ENCODE results near the gene TUBA1A. TPM values are rescaled to one million over a fixed set of nuclear protein-coding genes. Genes with fewer than 3 reads are reported as not detected.

TUBA1A gene
- total and polyA plus RNA-seq, 2 donors (not counting 1 experiment from before 2014, with no cell fraction given), result 772 to 2,642 TPM

DNA sequence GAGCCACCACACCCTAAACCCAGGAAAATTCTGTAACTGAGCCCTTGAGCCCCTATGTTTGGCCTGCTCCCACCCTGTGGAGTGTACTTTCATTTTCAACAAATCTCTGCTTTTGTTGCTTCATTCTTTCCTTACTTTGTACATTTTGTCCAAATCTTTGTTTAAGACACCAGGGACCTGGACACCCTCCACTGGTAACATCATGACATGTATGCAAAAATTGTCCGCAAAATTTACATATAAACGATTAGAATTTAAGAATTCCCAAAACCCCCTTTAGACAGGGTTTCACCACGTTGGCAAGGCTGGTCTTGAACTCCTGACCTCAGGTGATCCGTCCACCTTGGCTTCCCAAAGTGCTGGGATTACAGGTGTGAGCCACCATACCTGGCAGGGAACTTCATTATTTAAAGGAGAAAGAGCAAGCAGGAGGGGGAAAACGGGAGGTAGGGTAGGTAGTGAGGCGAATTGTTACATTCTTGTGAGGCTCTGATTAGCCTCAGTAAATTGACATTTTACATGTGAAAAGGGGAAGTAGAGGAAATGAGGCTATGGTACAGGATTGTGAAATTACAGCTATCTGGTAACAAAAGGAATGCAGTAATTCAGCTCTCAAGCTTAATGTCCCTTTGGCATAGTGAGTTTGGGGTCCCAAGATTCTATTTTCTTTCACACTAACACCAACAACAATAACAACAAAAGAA is 27.6 kb downstream of the TUBA1A start:
- no peaks in the 10 kb centered on the region for H3K4me1 ChIP-seq (ENCODE audit: control insufficient read depth, extremely low read depth, insufficient read depth, low read length)
- no peak overlapping the region for H3K4me2 ChIP-seq (ENCODE audit: extremely low read depth, insufficient read depth, low read length)
- H3K9me3 ChIP-seq (ENCODE audit: control insufficient read depth, insufficient read depth, low read depth, low read length), result no peaks in the 10 kb centered on the region
- no peak for DNase-seq (ENCODE audit: low read depth in 2 of 2)
- no peaks in the 10 kb centered on the region for H3K79me2 ChIP-seq (ENCODE audit: control insufficient read depth, insufficient read depth, low read length)
- no peak overlapping the region for H3K27ac ChIP-seq (ENCODE audit: insufficient read depth, low read length)
- H3K4me3 ChIP-seq (replicated peaks in 1 of 4; ENCODE audit: control extremely low read depth in 1 of 4, insufficient read depth in 1 of 4, low read depth in 3 of 4, low read length in 4 of 4), result no peak overlapping the region
- no peak for TF ChIP-seq EZH2 (IDR thresholded peaks at IDR 0.05; ENCODE audit: low read length, missing control alignments)
- TF ChIP-seq, protein P1, sequence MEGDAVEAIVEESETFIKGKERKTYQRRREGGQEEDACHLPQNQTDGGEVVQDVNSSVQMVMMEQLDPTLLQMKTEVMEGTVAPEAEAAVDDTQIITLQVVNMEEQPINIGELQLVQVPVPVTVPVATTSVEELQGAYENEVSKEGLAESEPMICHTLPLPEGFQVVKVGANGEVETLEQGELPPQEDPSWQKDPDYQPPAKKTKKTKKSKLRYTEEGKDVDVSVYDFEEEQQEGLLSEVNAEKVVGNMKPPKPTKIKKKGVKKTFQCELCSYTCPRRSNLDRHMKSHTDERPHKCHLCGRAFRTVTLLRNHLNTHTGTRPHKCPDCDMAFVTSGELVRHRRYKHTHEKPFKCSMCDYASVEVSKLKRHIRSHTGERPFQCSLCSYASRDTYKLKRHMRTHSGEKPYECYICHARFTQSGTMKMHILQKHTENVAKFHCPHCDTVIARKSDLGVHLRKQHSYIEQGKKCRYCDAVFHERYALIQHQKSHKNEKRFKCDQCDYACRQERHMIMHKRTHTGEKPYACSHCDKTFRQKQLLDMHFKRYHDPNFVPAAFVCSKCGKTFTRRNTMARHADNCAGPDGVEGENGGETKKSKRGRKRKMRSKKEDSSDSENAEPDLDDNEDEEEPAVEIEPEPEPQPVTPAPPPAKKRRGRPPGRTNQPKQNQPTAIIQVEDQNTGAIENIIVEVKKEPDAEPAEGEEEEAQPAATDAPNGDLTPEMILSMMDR (conservative IDR thresholded peaks at IDR 0.05 in 1 of 2, IDR thresholded peaks at IDR 0.05 in 1 of 2; ENCODE audit: low read depth in 1 of 2, low read length in 2 of 2), result no peak
- H4K20me1 ChIP-seq (ENCODE audit: control insufficient read depth, extremely low read depth, insufficient read depth, low read length), result no peaks in the 10 kb centered on the region
- H3K27me3 ChIP-seq (ENCODE audit: control insufficient read depth, insufficient read depth, low read length), result no peaks in the 10 kb centered on the region
- H2AFZ ChIP-seq (ENCODE audit: low read length), result no peak overlapping the region
- no peak overlapping the region for H3K9ac ChIP-seq (ENCODE audit: insufficient read depth, low read length)
- no peaks in the 10 kb centered on the region for H3K36me3 ChIP-seq (ENCODE audit: control insufficient read depth, insufficient read depth, low read length)

DNA sequence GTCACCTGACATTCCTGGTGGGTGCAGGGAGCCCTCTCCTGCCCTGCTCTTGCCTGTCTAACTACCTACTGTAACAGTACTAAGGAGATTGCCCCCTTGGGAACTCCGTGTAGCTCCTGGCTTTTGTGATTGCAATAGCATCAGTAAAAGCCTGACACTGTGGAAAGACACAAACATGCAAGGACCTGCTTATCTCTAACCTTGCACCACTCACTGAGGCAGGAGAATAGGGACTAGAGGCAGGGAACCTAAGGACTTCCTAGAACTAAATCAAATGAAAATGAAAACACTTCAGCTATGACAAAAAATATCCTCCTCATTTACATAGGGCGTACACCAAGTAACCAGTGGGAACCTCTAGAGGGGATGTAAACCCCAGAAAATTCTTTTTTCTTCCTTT is 28.5 kb downstream of the TUBA1A start:
- H3K27ac ChIP-seq (ENCODE audit: insufficient read depth, low read length), result no peak overlapping the region
- H3K4me1 ChIP-seq (ENCODE audit: control insufficient read depth, extremely low read depth, insufficient read depth, low read length), result no peaks in the 10 kb centered on the region
- no peaks in the 10 kb centered on the region for H3K9me3 ChIP-seq (ENCODE audit: control insufficient read depth, insufficient read depth, low read depth, low read length)
- no peaks in the 10 kb centered on the region for H4K20me1 ChIP-seq (ENCODE audit: control insufficient read depth, extremely low read depth, insufficient read depth, low read length)
- no peak for DNase-seq (ENCODE audit: low read depth in 2 of 2)
- H2AFZ ChIP-seq (ENCODE audit: low read length), result no peak overlapping the region
- no peaks in the 10 kb centered on the region for H3K79me2 ChIP-seq (ENCODE audit: control insufficient read depth, insufficient read depth, low read length)
- no peaks in the 10 kb centered on the region for H3K36me3 ChIP-seq (ENCODE audit: control insufficient read depth, insufficient read depth, low read length)
- no peak overlapping the region for H3K4me3 ChIP-seq (replicated peaks in 1 of 4; ENCODE audit: control extremely low read depth in 1 of 4, insufficient read depth in 1 of 4, low read depth in 3 of 4, low read length in 4 of 4)
- H3K4me2 ChIP-seq (ENCODE audit: extremely low read depth, insufficient read depth, low read length), result no peak overlapping the region
- H3K9ac ChIP-seq (ENCODE audit: insufficient read depth, low read length), result no peak overlapping the region
- no peaks in the 10 kb centered on the region for H3K27me3 ChIP-seq (ENCODE audit: control insufficient read depth, insufficient read depth, low read length)
- TF ChIP-seq, protein P1 (conservative IDR thresholded peaks at IDR 0.05 in 1 of 2, IDR thresholded peaks at IDR 0.05 in 1 of 2; ENCODE audit: low read depth in 1 of 2, low read length in 2 of 2), result no peak
- TF ChIP-seq EZH2 (IDR thresholded peaks at IDR 0.05; ENCODE audit: low read length, missing control alignments), result no peak

DNA sequence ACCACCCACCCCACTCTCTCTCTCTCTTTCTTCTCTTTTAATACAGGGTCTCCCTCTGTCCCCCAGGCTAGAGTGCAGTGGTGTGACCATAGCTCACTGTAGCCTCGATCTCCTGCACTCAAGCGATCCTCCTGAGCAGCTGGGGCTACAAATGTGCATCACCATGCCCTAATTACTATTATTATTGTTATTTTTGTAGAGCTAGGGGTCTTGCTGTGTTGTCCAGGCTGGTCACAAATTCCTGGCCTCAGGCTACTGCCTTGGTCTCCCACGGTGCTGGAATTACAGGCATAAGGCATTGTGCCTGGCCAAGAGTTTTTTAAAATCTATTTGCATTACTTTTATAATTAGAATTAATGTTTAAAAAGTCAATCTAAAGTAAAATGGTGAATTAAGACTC is 34.7 kb downstream of the TUBA1A start:
- no peak for TF ChIP-seq EZH2 (IDR thresholded peaks at IDR 0.05; ENCODE audit: low read length, missing control alignments)
- TF ChIP-seq, protein P1 (conservative IDR thresholded peaks at IDR 0.05 in 1 of 2, IDR thresholded peaks at IDR 0.05 in 1 of 2; ENCODE audit: low read depth in 1 of 2, low read length in 2 of 2), result no peak
- no peaks in the 10 kb centered on the region for H3K9me3 ChIP-seq (ENCODE audit: control insufficient read depth, insufficient read depth, low read depth, low read length)
- H3K4me2 ChIP-seq (ENCODE audit: extremely low read depth, insufficient read depth, low read length), result no peak overlapping the region
- H3K79me2 ChIP-seq (ENCODE audit: control insufficient read depth, insufficient read depth, low read length), result no peaks in the 10 kb centered on the region
- H3K4me1 ChIP-seq (ENCODE audit: control insufficient read depth, extremely low read depth, insufficient read depth, low read length), result no peaks in the 10 kb centered on the region
- H3K4me3 ChIP-seq (replicated peaks in 1 of 4; ENCODE audit: control extremely low read depth in 1 of 4, insufficient read depth in 1 of 4, low read depth in 3 of 4, low read length in 4 of 4), result no peak overlapping the region
- no peak for DNase-seq (ENCODE audit: low read depth in 2 of 2)
- H3K27ac ChIP-seq (ENCODE audit: insufficient read depth, low read length), result no peak overlapping the region
- H4K20me1 ChIP-seq (ENCODE audit: control insufficient read depth, extremely low read depth, insufficient read depth, low read length), result no peaks in the 10 kb centered on the region
- no peak overlapping the region for H2AFZ ChIP-seq (ENCODE audit: low read length)
- H3K36me3 ChIP-seq (ENCODE audit: control insufficient read depth, insufficient read depth, low read length), result no peaks in the 10 kb centered on the region
- H3K9ac ChIP-seq (ENCODE audit: insufficient read depth, low read length), result no peak overlapping the region
- no peaks in the 10 kb centered on the region for H3K27me3 ChIP-seq (ENCODE audit: control insufficient read depth, insufficient read depth, low read length)

Measured in fibroblast of lung (primary cell).